Choroid plexus epithelial cell (primary cell): ENCODE results near the gene DPH3.
A peak's percentile ranks its signal among the peaks of the same experiment; 100 is the strongest.
"Not testable (repeated sequence)": the region's sequence is repeated elsewhere in the genome, so short reads cannot be mapped to it uniquely, and the experiment has no call there.

Experiments
- DNase-seq: peaks from one replicate; pipeline ENCODE4 v3.0.0-alpha.2; 2010; ENCODE audit warnings: low read depth
- H3K4me3 ChIP-seq: 2 replicates; pipeline ENCODE4 v1.5.1; 2011; ENCODE audit warnings: low read depth, mild to moderate bottlenecking, control low read depth, low read length, moderate library complexity
- CTCF ChIP-seq: conservative IDR thresholded peaks from 2 replicates; pipeline ENCODE4 v1.5.1; 2011; ENCODE audit warnings: low read depth, mild to moderate bottlenecking, control low read depth, inconsistent platforms, low read length, moderate library complexity

DPH3 gene

GRCh38 chr3:16264708-16265454 is at the start of gene DPH3, which contains the start of gene OXNAD1:
Gene DPH3 (minus strand): TSS chr3:16264943. CDS start chr3:16264876, 67 bp downstream.
Gene OXNAD1 (plus strand): TSS chr3:16265212. CDS start chr3:16270953, 5,741 bp downstream.
- no peak for TF ChIP-seq CTCF
- peak; percentile 100 for DNase-seq
- peak within 1 kb of the TSS; percentile 93 for H3K4me3 ChIP-seq

GRCh38 chr3:16313886-16314645 is 49.3 kb upstream of the DPH3 start:
- DNase-seq, result no peak
- no peak overlapping the region for H3K4me3 ChIP-seq
- TF ChIP-seq CTCF, result no peak

- DNase-seq, result peak; percentile 65
- TF ChIP-seq CTCF, result no peak
- no peak overlapping the region for H3K4me3 ChIP-seq
Observed at GRCh38 chr3:16311960-16312451, 47.3 kb upstream of the DPH3 start.

- H3K4me3 ChIP-seq, DNase-seq: not testable (repeated sequence)
Observed at GRCh38 chr3:16310486-16310885, 45.7 kb upstream of the DPH3 start.

GRCh38 chr3:16309558-16309957 is 44.8 kb upstream of the DPH3 start:
- TF ChIP-seq CTCF, result no peak
- H3K4me3 ChIP-seq, result no peak overlapping the region
- peak; percentile 64 for DNase-seq

GRCh38 chr3:16308727-16309126 is 44.0 kb upstream of the DPH3 start:
- DNase-seq, result no peak
- no peak for TF ChIP-seq CTCF
- H3K4me3 ChIP-seq, result no peak overlapping the region

GRCh38 chr3:16307832-16308531 is 43.2 kb upstream of the DPH3 start:
- H3K4me3 ChIP-seq, result no peak overlapping the region
- no peak for DNase-seq
- no peak for TF ChIP-seq CTCF
